ENCODE measurements around the gene MLX.
"Not testable (repeated sequence)": the region's sequence is repeated elsewhere in the genome, so short reads cannot be mapped to it uniquely, and the experiment has no call there.

The MLX gene

DNA sequence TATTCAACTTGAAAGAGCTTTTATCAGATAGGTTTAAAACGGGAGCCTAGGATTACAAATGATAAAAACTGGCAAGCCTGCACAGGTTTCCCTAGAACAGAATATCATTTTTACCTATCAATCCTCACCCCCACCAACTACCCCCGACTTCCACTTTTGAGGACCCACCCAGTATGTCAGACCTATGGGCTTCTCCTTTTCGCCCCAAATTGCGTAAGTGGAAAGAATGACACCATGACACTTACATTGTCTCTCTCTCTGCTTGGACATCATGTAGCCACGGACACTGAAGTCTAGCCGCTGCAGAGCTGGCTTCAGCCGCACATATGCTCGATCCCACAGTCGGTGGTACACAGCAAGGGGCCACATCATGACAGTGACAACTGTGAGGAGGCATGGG is 18.0 kb downstream of the MLX start:
- DNase-seq, result no peak

DNA sequence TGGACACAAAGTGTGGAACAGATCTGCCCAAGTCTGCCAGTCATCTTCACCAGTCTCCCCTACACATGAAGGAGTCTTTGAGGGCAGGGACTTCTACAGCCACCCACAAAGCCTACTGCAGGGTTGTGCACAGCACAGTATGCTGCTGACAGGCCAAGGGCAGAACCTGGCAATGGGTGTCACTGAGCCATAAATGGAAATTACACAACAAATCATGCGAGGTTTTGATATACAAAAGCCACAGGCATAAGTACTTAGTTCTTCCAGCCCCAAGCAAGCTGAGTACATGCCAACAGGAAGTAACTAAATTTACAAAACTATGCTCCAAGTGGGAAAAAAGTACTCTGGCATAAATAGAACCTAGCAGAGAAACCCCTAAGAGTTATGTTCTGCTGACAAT is 18.5 kb downstream of the MLX start:
- DNase-seq, result no peak

GRCh38 chr17:42586514-42587230 is 19.8 kb downstream of the MLX start:
- DNase-seq, result no peak

GRCh38 chr17:42590886-42591285 is 24.0 kb downstream of the MLX start:
- no peak for DNase-seq

- no peak for DNase-seq
These were observed 24.5 kb downstream of the MLX start for GRCh38 chr17:42591411-42591810.

GRCh38 chr17:42596386-42596785 is 29.5 kb downstream of the MLX start:
- no peak for DNase-seq

DNA sequence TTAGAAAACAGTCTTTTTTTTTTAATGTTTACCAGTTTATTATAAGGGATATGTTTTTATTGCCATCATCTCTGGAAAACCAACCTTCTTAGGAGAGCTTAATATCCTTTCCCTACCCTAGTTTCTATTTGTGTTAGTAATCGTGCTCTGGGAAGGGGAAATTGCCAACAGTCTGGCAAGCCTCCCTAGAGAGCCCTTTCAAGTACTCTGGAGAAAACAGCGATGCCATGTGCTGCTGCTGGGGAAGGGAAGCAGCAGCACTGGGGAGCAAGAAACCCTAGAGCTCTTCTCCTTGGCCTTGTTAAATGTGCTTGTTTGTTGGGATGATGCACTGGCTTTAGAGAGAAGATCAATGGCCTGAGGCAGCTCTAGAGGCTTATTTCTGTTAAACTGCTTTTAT is 32.0 kb downstream of the MLX start:
- DNase-seq, result no peak

DNA sequence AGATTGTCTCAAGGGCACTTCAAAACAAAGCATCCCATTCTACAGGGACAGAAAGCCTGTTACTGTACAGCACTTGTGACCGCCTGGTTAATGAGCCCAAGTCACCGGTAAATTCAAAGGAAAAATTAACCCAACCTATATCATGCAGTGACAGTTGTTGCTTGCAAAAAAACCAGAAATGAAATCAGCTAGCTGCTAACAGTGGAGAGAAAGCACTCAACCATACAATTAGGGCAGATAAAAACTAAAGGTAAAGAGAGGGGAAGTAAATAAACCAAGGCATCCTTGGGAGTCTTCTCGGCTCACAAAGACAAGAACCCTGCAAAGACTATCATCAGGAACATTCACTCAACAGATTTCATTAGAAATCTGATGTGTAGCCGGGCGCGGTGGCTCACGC is 36.4 kb downstream of the MLX start:
- no peak for DNase-seq

- no peak for DNase-seq
These were observed 40.9 kb downstream of the MLX start for GRCh38 chr17:42607769-42608168.

DNA sequence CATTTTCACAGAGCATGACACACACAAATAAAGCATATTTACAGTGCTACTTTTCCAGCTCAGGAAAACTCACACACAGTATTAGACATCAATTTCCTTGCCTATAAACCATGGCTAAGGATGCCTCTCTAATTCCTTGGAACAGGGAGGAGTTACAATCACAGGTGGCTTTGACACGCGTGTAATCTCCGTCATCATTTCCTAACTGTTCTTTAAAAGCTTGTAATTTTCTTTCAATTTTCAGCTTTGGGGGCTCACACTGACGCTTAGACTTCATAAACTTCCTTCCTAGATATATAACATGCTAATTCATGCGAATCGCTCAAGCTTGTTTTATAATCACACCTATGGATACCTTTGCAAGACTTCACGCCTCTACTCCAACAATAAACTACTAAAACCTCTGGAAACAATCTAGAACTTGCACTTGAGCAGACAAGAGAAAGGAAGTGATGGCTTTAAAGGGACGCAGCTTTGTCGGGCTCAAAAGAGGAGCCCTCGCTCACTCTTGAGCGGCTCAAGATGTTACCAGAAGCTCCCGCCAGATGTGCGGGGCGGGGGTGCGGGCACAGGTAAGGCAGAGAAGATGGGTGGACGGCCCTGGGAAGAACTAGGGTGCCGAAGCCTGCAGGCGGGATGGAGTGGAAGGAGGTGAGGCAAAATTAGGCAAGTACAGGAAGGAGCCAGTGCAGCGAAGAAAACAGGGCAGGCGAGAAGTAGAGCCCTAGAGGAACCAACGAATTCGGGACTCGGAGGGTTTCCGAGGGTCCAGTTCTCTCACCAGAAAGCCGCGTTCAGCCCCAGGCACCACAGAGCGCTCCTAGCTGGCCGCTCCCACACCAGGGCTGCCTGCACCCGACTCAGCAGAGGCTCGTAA is 41.6 kb downstream of the MLX start:
- no peak for DNase-seq

GRCh38 chr17:42609182-42609813 is 42.4 kb downstream of the MLX start, which contains the start of the genes RETREG3 and TUBG1:
RETREG3 (minus strand) TSS chr17:42609374; CDS start chr17:42609324, 50 bp downstream.
TUBG1 (plus strand) TSS chr17:42609683; CDS start chr17:42609738, 55 bp downstream.
- peak; percentile 99 for DNase-seq

- DNase-seq, result not testable (repeated sequence)
These were observed 43.2 kb downstream of the MLX start for GRCh38 chr17:42609814-42610801.

- DNase-seq, result no peak
These were observed 45.1 kb downstream of the MLX start for GRCh38 chr17:42612013-42612412.

DNA sequence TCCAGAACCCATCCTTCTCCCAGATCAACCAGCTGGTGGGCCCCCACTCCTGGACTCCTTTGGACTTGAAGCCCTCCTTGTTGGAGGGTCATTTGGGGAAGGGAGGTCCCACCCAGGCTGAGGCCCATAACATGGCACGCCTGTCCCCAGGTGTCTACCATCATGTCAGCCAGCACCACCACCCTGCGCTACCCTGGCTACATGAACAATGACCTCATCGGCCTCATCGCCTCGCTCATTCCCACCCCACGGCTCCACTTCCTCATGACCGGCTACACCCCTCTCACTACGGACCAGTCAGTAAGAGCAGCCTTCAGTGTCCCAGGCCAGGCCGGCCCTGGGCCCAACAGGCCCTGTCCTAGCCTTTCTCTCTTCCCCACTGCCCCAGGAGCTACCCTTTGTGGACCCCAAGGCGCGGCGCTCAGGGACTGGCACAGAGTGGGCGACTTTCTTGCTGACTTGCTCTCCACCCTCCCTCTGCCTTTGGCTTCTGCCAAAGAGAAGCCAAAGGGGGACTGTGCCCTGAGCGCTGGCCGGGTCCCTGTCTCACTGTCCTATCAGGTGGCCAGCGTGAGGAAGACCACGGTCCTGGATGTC is 46.9 kb downstream of the MLX start:
- no peak for DNase-seq

DNA sequence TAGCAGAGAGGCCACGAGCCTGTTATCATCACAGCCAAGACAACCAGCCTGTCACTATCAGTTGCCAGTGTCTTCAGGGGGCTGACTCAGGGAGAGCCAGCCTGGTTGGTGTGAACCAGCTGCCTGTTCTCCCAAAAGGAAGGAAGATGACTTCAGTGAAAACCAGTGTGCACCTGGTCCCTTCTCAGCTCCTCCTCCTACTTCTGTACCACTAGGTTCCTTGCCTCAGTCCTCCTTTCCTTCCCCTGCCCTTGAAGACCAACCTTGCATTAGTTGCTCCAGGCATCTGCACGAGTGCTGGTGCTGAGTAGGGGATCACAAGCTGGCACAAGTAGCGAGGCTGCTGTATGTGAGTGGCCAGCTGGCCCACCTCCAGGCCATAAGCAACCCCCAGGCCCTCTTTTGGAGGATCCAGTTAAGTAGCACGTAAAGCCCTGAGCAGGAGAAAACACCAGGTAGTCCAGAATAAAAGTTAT is 51.1 kb downstream of the MLX start:
- DNase-seq, result no peak

DNA sequence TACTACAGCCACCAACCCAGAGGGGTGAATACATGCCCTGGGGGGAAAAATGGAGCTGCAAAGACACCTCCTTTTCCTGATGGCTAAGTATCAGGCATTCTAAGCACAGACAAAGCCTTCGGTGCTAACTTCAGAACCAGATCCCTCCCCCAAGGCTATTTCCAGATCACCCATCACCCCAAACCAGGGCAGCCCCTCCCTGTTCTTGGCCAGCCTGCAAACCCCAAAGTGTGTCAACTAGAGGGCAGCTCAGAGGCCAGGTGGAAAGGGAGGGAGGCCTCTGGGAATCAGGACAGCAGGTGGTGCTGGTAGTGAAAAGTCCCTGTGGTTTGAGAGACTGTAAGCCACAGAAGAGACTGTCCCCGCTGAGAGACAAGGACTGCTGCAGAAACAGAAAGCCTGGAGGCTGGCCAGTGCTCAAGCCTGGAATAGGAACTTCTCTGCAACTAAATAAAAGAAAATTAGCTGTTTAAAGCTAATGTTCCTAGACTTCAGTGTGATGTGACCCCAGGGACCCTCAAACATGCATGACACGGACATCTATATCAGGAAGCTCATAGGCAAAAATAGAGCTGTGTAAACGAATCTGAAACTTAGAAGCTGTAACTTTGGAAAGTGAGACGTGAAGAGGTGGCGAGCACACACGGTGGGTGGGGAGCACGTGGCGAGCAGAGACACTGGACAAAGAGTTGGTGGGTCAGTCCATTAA is 51.7 kb downstream of the MLX start:
- DNase-seq, result no peak

- DNase-seq, result not testable (repeated sequence)
These were observed 55.1 kb downstream of the MLX start for GRCh38 chr17:42621987-42622386.
